Stomach (tissue), 4 donors: Measurements from ENCODE around the gene KCNJ9.

Source experiments
- CTCF ChIP-seq, 7 experiments: fragments of 450-650 bp in 4 of 7; fragments of 200-600 bp in 3 of 7; sonication (generic) in 3 of 7; IDR thresholded peaks; one replicate each; pipeline ENCODE4 v1.5.1; 2016 to 2019; ENCODE audit warnings: antibody characterized with exemption in 7 of 7, control low read depth in 2 of 7, mild to moderate bottlenecking in 1 of 7
- EP300 ChIP-seq: sonication (generic); formaldehyde crosslinking; IDR thresholded peaks from one replicate; pipeline ENCODE4 v1.6.1; 2017; ENCODE audit warnings: antibody characterized with exemption
- POLR2A ChIP-seq, 4 donors: fragments of 450-650 bp; IDR thresholded peaks; one replicate each; pipeline ENCODE4 v1.6.1; 2016; ENCODE audit warnings: antibody characterized with exemption in 4 of 4, control low read depth in 2 of 4, mild to moderate bottlenecking in 1 of 4, moderate library complexity in 1 of 4
- POLR2AphosphoS5 ChIP-seq, 3 donors: sonication (generic); formaldehyde crosslinking; IDR thresholded peaks; one replicate each; pipeline ENCODE4 v1.6.1; 2016; ENCODE audit warnings: antibody characterized with exemption in 3 of 3

GRCh38 chr1:160081261-160081936 lies at the start of gene KCNJ9:
- TF ChIP-seq CTCF (IDR thresholded peaks at IDR 0.05) = no peak
- no peak for TF ChIP-seq POLR2A (IDR thresholded peaks at IDR 0.05)
- no peak for TF ChIP-seq EP300
- TF ChIP-seq POLR2AphosphoS5 (IDR thresholded peaks at IDR 0.05) = no peak
